SK-N-SH treated with all-trans-retinoic acid at 6 μM for 48 hours (cell line): Measurements from ENCODE around the gene NHS.

Source experiments
- ATAC-seq: fragments of 200-7000 bp; cut with Tn5 transposase; 3 replicates; pipeline ENCODE4 v1.9.1; 2020; ENCODE audit warnings: mild to moderate bottlenecking, moderate library complexity
- ARNTL ChIP-seq: fragments of 450-650 bp; formaldehyde crosslinking; IDR thresholded peaks from 2 replicates; pipeline ENCODE4 v1.5.0; 2020; ENCODE audit warnings: low read depth, mild to moderate bottlenecking, moderate library complexity, borderline replicate concordance
- BACH2 ChIP-seq: fragments of 250-450 bp; sonication (Bioruptor Pico); IDR thresholded peaks from 2 replicates; pipeline ENCODE4 v1.9.0; 2021; ENCODE audit warnings: mild to moderate bottlenecking, borderline replicate concordance
- CSDC2 ChIP-seq: fragments of 250-450 bp; sonication (Bioruptor Pico); IDR thresholded peaks from 2 replicates; pipeline ENCODE4 v1.5.0; 2020; ENCODE audit warnings: mild to moderate bottlenecking, moderate library complexity
- ESRRG ChIP-seq: fragments of 250-450 bp; sonication (Bioruptor Pico); IDR thresholded peaks from 2 replicates; pipeline ENCODE4 v1.6.1; 2021; ENCODE audit warnings: mild to moderate bottlenecking
- GLIS3 ChIP-seq: fragments of 250-450 bp; sonication (Bioruptor Pico); IDR thresholded peaks from 2 replicates; pipeline ENCODE4 v1.5.0; 2020; ENCODE audit warnings: mild to moderate bottlenecking, moderate library complexity
- ISL1 ChIP-seq: fragments of 250-450 bp; sonication (Bioruptor Pico); IDR thresholded peaks from 2 replicates; pipeline ENCODE4 v2.1.2; 2022; ENCODE audit warnings: mild to moderate bottlenecking, moderate library complexity
- OSR1 ChIP-seq: fragments of 250-450 bp; sonication (Bioruptor Pico); IDR thresholded peaks from 2 replicates; pipeline ENCODE4 v1.8.0; 2022; ENCODE audit warnings: moderate library complexity, mild to moderate bottlenecking, inconsistent platforms
- PPARA ChIP-seq: fragments of 250-450 bp; sonication (Bioruptor Pico); IDR thresholded peaks from 2 replicates; pipeline ENCODE4 v1.5.0; 2020; ENCODE audit warnings: mild to moderate bottlenecking, borderline replicate concordance
- RARB ChIP-seq: fragments of 250-450 bp; sonication (Bioruptor Pico); IDR thresholded peaks from 2 replicates; pipeline ENCODE4 v1.8.0; 2021; ENCODE audit warnings: mild to moderate bottlenecking, moderate library complexity
- TCF4 ChIP-seq: fragments of 250-450 bp; sonication (Bioruptor Pico); IDR thresholded peaks from 2 replicates; pipeline ENCODE4 v1.8.0; 2021; ENCODE audit warnings: mild to moderate bottlenecking, moderate library complexity, borderline replicate concordance
- TOX ChIP-seq: fragments of 250-450 bp; sonication (Bioruptor Pico); IDR thresholded peaks from 2 replicates; pipeline ENCODE4 v1.8.0; 2021; ENCODE audit warnings: mild to moderate bottlenecking, moderate library complexity, borderline replicate concordance
- ZC3H10 ChIP-seq: fragments of 250-450 bp; sonication (Bioruptor Pico); IDR thresholded peaks from 2 replicates; pipeline ENCODE4 v1.5.1; 2021; ENCODE audit warnings: mild to moderate bottlenecking, moderate library complexity
- ZFP3 ChIP-seq: fragments of 250-450 bp; sonication (Bioruptor Pico); IDR thresholded peaks from 2 replicates; pipeline ENCODE4 v1.5.0; 2020; ENCODE audit warnings: mild to moderate bottlenecking, moderate library complexity
- ZFP30 ChIP-seq: fragments of 450-650 bp; formaldehyde crosslinking; IDR thresholded peaks from 2 replicates; pipeline ENCODE4 v1.5.0; 2022; ENCODE audit warnings: mild to moderate bottlenecking, moderate library complexity
- ZNF565 ChIP-seq: fragments of 450-650 bp; formaldehyde crosslinking; conservative IDR thresholded peaks from 2 replicates; pipeline ENCODE4 v1.5.0; 2020; ENCODE audit warnings: low read depth, mild to moderate bottlenecking, moderate library complexity
- ZNF70 ChIP-seq: fragments of 450-650 bp; formaldehyde crosslinking; IDR thresholded peaks from 2 replicates; pipeline ENCODE4 v1.5.0; 2020; ENCODE audit warnings: mild to moderate bottlenecking, moderate library complexity
- ZNF8 ChIP-seq: fragments of 450-650 bp; formaldehyde crosslinking; IDR thresholded peaks from 2 replicates; pipeline ENCODE4 v1.5.0; 2020; ENCODE audit warnings: mild to moderate bottlenecking, moderate library complexity
- TF ChIP-seq, protein P1 (sequence below): fragments of 250-450 bp; sonication (Bioruptor Pico); IDR thresholded peaks from 2 replicates; pipeline ENCODE4 v1.8.0; 2021; ENCODE audit warnings: low read depth, mild to moderate bottlenecking, moderate library complexity, borderline replicate concordance
- TF ChIP-seq, protein P2 (sequence below): fragments of 250-450 bp; sonication (Bioruptor Pico); IDR thresholded peaks from 2 replicates; pipeline ENCODE4 v1.8.0; 2020; ENCODE audit warnings: mild to moderate bottlenecking, moderate library complexity, borderline replicate concordance
- TF ChIP-seq, protein P3 (sequence below): fragments of 250-450 bp; sonication (Bioruptor Pico); IDR thresholded peaks from 2 replicates; pipeline ENCODE4 v1.5.1; 2021; ENCODE audit warnings: mild to moderate bottlenecking, moderate library complexity

The NHS gene

DNA sequence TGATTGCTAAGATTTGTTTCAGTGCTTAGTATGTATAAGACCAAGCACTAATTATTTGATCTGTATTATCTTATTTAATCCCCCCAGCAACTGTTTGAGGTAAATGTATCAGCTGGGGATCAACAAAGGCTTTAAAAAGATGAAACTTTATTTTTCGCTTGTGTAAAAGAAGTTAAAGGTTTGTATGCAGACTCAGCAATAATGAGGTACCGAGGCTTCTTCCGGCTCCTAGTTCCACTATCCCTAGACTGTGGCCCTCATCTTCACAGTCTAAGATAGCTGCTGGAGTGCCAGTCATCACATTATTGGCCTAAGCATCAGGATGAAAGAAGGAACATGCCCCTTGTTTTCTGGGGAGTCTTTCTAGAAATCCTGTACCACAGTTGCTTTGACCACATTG lies 256.6 kb downstream of the NHS start (continued):
- TF ChIP-seq TOX (CRISPR knock-in tag), result no peak
- no peak for TF ChIP-seq RARB
- TF ChIP-seq ZFP30 (CRISPR knock-in tag), result no peak
- TF ChIP-seq CSDC2 (CRISPR knock-in tag), result no peak
- TF ChIP-seq ARNTL (CRISPR knock-in tag), result no peak
- TF ChIP-seq ZNF70 (CRISPR knock-in tag), result no peak
- no peak for TF ChIP-seq ESRRG (CRISPR knock-in tag)
- TF ChIP-seq ZFP3, result no peak

DNA sequence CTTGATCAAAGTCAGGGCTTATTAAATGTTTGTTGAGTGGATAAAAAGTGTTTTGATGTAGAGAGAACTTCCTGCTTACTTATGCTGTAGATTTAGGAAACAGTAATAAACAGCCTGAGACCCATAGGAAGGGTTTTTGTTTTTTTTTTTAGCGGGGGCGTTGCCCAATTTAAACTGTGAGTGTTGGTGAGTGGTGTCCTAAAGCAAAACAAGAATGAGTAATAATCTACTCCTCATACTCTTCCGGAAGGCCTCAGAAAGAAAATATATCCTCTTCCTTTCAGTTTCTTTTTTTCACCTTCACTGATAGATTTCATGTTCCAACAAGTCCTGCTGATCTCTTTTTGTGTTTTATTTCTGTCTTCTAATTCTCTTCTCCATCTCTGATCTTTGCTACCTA lies 257.9 kb downstream of the NHS start:
- TF ChIP-seq ZNF565 (CRISPR knock-in tag) (no peak), TCF4 (no peak)
- TF ChIP-seq, all 23 proteins: peak for 0
- no peak for ATAC-seq

DNA sequence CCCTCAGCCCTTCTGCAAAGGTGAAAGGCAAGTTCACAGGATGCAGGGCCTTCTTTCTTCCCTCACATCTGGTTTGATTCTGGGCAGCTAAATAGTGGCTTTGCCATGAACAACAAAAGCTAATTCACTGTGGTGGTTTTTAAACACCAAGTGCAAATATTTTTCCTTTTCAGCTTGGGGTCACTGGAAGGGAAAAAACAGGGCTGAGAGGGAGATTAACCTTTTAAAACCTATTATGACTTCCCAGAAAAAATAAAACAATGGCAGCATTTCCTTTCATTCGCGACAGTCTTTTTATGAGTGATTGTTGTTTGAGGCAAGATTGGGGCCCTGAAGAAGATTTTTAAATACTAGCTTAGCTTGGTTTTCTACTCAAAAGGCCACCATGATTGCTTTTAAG lies 258.5 kb downstream of the NHS start:
- no peak for ATAC-seq
- no peak for TF ChIP-seq ESRRG (CRISPR knock-in tag)

DNA sequence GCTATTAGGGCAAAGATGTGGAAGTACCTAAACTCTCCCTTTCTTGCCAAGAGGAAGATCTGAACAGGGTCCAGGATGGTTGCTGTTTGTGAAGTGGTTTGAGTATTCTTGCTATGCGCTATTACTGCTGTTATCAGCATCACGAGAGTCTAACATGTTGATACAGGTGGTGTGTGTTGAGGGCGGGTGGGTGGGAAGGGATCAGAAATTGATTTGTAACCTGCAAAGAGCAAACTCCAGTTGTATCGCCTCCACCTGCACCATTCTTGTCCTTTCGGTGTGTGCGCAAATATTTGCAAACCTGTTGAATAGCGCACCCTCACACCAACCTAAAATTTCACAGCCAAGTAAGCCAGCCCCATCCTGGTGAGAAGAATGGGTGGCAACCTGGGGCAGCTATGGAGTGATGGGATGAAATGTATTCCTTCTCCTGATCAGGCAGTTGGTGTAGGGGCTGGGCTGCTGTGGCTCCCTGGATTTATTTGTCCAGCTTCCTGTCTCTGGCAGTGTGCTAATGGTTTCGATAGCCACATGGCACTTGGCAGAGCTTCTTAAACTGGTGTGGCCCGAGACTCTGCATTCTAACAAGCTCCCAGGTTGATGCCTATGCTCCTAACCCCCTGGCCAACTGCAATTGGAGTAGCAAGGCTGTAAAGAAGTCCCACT lies 259.7 kb downstream of the NHS start:
- ATAC-seq, result no peak
- TF ChIP-seq ZNF8 (CRISPR knock-in tag) (no peak), ZC3H10 (CRISPR knock-in tag) (no peak), BACH2 (no peak), GLIS3 (CRISPR knock-in tag) (no peak), ZNF565 (CRISPR knock-in tag) (no peak), OSR1 (CRISPR knock-in tag) (no peak)
- TF ChIP-seq, protein P1, sequence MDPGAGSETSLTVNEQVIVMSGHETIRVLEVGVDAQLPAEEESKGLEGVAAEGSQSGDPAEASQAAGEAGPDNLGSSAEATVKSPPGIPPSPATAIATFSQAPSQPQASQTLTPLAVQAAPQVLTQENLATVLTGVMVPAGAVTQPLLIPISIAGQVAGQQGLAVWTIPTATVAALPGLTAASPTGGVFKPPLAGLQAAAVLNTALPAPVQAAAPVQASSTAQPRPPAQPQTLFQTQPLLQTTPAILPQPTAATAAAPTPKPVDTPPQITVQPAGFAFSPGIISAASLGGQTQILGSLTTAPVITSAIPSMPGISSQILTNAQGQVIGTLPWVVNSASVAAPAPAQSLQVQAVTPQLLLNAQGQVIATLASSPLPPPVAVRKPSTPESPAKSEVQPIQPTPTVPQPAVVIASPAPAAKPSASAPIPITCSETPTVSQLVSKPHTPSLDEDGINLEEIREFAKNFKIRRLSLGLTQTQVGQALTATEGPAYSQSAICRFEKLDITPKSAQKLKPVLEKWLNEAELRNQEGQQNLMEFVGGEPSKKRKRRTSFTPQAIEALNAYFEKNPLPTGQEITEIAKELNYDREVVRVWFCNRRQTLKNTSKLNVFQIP (CRISPR knock-in tag), result no peak

DNA sequence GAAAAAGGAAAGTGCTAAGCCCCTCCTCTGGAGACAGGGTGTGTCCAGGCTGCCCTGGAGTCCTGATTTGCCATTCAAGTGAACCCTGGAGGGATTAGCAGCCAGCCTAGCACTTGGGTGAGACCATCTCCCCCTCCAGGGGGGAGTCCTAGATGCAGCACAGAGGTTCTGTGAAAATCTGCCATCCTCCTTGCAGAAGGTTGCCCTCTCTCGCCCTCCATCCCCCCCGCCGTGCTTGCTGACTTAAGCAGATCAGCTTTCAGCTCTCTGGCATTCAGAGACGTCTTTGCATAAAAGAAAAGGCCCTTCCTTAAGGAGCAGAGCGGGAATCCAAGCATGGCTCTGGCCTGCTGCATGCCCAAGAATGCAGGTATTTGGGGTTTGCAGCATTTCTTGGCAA lies 260.2 kb downstream of the NHS start:
- TF ChIP-seq TCF4 (no peak), ISL1 (CRISPR knock-in tag) (no peak), CSDC2 (CRISPR knock-in tag) (no peak), ZNF565 (CRISPR knock-in tag) (no peak), OSR1 (CRISPR knock-in tag) (no peak), RARB (no peak), ZC3H10 (CRISPR knock-in tag) (no peak), ARNTL (CRISPR knock-in tag) (no peak), ZNF8 (CRISPR knock-in tag) (no peak)
- TF ChIP-seq, protein P1 (CRISPR knock-in tag), result no peak
- TF ChIP-seq, protein P2, sequence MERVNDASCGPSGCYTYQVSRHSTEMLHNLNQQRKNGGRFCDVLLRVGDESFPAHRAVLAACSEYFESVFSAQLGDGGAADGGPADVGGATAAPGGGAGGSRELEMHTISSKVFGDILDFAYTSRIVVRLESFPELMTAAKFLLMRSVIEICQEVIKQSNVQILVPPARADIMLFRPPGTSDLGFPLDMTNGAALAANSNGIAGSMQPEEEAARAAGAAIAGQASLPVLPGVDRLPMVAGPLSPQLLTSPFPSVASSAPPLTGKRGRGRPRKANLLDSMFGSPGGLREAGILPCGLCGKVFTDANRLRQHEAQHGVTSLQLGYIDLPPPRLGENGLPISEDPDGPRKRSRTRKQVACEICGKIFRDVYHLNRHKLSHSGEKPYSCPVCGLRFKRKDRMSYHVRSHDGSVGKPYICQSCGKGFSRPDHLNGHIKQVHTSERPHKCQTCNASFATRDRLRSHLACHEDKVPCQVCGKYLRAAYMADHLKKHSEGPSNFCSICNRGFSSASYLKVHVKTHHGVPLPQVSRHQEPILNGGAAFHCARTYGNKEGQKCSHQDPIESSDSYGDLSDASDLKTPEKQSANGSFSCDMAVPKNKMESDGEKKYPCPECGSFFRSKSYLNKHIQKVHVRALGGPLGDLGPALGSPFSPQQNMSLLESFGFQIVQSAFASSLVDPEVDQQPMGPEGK (CRISPR knock-in tag), result no peak
- ATAC-seq, result peak; percentile 53

DNA sequence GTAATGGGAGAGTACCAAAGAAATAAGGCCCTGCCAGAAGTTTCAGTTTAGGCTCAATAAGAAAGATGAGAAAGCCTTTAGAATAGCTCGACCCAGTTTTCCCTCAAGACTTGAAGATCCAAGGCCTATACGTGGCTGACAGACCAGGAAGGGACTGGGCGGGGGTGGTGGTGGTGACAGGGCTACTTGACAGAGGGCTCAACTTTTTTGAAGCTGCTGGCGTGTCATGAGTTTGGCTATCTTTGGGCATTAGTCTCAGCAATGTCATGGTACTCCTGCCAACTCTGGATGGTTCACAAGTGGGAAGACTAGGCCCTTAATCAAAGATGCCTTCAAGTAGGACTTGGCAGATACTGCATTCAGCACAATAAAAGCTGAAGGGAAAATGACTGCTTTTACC lies 262.2 kb downstream of the NHS start:
- no peak for ATAC-seq
- TF ChIP-seq ZFP30 (CRISPR knock-in tag) (no peak), OSR1 (CRISPR knock-in tag) (no peak), ZNF70 (CRISPR knock-in tag) (no peak), ZFP3 (no peak), RARB (no peak), ZNF565 (CRISPR knock-in tag) (no peak), ZC3H10 (CRISPR knock-in tag) (no peak), ARNTL (CRISPR knock-in tag) (no peak), PPARA (CRISPR knock-in tag) (no peak), GLIS3 (CRISPR knock-in tag) (no peak), BACH2 (no peak)
- TF ChIP-seq, protein P3, sequence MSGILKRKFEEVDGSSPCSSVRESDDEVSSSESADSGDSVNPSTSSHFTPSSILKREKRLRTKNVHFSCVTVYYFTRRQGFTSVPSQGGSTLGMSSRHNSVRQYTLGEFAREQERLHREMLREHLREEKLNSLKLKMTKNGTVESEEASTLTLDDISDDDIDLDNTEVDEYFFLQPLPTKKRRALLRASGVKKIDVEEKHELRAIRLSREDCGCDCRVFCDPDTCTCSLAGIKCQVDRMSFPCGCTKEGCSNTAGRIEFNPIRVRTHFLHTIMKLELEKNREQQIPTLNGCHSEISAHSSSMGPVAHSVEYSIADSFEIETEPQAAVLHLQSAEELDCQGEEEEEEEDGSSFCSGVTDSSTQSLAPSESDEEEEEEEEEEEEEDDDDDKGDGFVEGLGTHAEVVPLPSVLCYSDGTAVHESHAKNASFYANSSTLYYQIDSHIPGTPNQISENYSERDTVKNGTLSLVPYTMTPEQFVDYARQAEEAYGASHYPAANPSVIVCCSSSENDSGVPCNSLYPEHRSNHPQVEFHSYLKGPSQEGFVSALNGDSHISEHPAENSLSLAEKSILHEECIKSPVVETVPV, result no peak
